Measurements from ENCODE around the gene DEPDC1.

DNA sequence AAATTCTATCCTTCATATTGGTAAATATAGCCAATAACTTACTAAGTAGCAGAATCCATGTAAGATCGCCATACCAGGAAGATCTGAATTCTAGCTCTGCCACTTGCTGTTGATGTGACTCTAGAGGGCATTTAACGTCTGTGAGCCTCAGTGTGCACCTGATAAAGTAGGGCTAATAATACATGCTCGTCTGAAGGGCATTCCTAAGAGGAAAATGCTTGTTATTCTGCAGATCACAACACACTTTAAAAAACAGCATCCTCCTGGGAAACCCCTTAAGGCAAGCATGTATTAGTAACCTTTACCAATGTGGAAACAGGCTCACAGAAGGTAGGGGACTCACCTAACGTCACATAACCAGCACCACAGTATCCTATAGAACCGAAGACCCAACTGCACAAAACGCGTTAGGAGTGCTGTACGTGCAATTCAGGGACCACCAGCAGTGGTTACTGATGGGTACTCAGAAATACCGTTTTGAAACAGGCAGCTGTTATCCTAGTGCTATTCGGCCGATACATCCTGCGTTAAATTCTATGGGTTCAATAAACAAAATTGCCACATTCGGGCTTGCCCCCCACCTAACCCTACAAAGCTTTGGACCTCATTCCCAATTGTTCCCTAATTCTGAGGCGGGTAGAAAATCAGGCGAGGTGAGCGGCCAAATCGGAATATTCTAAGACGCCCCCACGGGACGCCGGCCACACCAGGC lies 758 bp downstream of the DEPDC1 start:
- no peak for TF ChIP-seq ZNF530 (tag by site-specific recombination; IDR thresholded peaks at IDR 0.05; ENCODE audit: low read depth)
- TF ChIP-seq ZNF274 (IDR thresholded peaks at IDR 0.05; ENCODE audit: low read length) = no peak
- TF ChIP-seq ZNF274 (tag by site-specific recombination; IDR thresholded peaks at IDR 0.05; ENCODE audit: borderline replicate concordance) = no peak
- no peak for TF ChIP-seq ZNF529 (tag by site-specific recombination; IDR thresholded peaks at IDR 0.05; ENCODE audit: insufficient replicate concordance)

Data from HEK293 (cell line).